Ishikawa (cell line): Measurements from ENCODE around the gene NECTIN1.

Experiments used
- CEBPB ChIP-seq: IDR thresholded peaks from 2 replicates; pipeline ENCODE4 v1.6.1; 2012
- CREB1 ChIP-seq: IDR thresholded peaks from 2 replicates; pipeline ENCODE4 v1.6.1; 2012; ENCODE audit warnings: low read depth
- EGR1 ChIP-seq: IDR thresholded peaks from 2 replicates; pipeline ENCODE4 v1.6.1; 2012
- EP300 ChIP-seq: IDR thresholded peaks from 2 replicates; pipeline ENCODE4 v1.6.1; 2012; ENCODE audit warnings: borderline replicate concordance
- FOXM1 ChIP-seq: IDR thresholded peaks from 2 replicates; pipeline ENCODE4 v1.6.1; 2012; ENCODE audit warnings: low read depth, borderline replicate concordance
- MAX ChIP-seq: IDR thresholded peaks from 2 replicates; pipeline ENCODE4 v1.6.1; 2012
- NFIC ChIP-seq: IDR thresholded peaks from 2 replicates; pipeline ENCODE4 v1.6.1; 2012
- RAD21 ChIP-seq: IDR thresholded peaks from 2 replicates; pipeline ENCODE4 v1.6.1; 2012; ENCODE audit warnings: low read depth
- REST ChIP-seq: IDR thresholded peaks from 2 replicates; pipeline ENCODE4 v1.6.1; 2012; ENCODE audit warnings: low read depth, mild to moderate bottlenecking
- TAF1 ChIP-seq: IDR thresholded peaks from 2 replicates; pipeline ENCODE4 v1.6.1; 2012; ENCODE audit warnings: low read depth, mild to moderate bottlenecking
- USF1 ChIP-seq: IDR thresholded peaks from 2 replicates; pipeline ENCODE4 v1.6.1; 2012
- YY1 ChIP-seq: IDR thresholded peaks from 2 replicates; pipeline ENCODE4 v1.6.1; 2012; ENCODE audit warnings: low read depth
- ZBTB7A ChIP-seq: IDR thresholded peaks from 2 replicates; pipeline ENCODE4 v1.6.1; 2012; ENCODE audit warnings: low read depth

GRCh38 chr11:119673052-119673758, 55.8 kb downstream of the NECTIN1 start:
- no peak for TF ChIP-seq EP300
- no peak for TF ChIP-seq FOXM1
- no peak for TF ChIP-seq CEBPB
- no peak for TF ChIP-seq RAD21
- TF ChIP-seq MAX = no peak
- no peak for TF ChIP-seq USF1
- no peak for TF ChIP-seq CREB1
- no peak for TF ChIP-seq REST
- TF ChIP-seq ZBTB7A = no peak
- TF ChIP-seq YY1 = no peak
- no peak for TF ChIP-seq EGR1
- no peak for TF ChIP-seq TAF1
- no peak for TF ChIP-seq NFIC
